B cell (primary cell): Measurements from ENCODE around the gene ITGA7.
A peak's percentile ranks its signal among the peaks of the same experiment; 100 is the strongest.

Source experiments
- EZH2 ChIP-seq: IDR thresholded peaks from 2 replicates; pipeline ENCODE4 v1.6.1; 2012; ENCODE audit warnings: borderline replicate concordance, low read depth, mild to moderate bottlenecking, moderate library complexity, low read length; ENCODE audit not compliant: insufficient read depth, poor library complexity, severe bottlenecking
- TF ChIP-seq, protein P1 (sequence below): fragments of 200-600 bp; IDR thresholded peaks from one replicate; pipeline ENCODE4 v1.8.0; 2022; ENCODE audit warnings: antibody characterized with exemption, mild to moderate bottlenecking

DNA sequence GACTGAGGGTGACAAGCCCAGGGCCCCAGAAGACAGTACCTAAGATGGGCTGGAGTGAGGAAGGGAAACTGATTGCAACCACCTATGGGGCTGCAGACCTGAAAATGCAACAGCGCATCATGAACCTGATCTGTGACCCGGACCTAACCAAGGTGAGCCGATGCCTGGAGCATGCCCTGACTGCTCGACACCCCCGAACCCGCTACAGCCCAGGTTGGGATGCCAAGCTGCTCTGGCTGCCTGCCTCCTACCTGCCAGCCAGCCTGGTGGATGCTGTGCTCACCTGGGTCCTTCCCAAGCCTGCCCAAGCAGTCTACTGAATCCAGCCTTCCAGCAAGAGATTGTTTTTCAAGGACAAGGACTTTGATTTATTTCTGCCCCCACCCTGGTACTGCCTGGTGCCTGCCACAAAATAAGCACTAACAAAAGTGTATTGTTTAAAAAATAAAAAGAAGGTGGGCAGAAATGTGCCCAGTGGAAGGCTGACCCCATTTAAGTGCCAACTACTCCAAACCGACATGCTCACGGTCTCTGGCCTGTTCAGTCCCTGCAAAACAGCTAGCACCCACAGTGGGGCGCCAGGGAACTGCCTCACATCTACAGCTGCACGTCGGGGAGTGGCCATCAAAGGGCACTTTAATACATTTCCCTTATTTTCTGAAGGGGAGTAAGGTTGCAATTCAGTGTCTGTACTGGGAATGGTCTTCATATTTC, 16.7 kb upstream of the ITGA7 start:
- TF ChIP-seq, protein P1, sequence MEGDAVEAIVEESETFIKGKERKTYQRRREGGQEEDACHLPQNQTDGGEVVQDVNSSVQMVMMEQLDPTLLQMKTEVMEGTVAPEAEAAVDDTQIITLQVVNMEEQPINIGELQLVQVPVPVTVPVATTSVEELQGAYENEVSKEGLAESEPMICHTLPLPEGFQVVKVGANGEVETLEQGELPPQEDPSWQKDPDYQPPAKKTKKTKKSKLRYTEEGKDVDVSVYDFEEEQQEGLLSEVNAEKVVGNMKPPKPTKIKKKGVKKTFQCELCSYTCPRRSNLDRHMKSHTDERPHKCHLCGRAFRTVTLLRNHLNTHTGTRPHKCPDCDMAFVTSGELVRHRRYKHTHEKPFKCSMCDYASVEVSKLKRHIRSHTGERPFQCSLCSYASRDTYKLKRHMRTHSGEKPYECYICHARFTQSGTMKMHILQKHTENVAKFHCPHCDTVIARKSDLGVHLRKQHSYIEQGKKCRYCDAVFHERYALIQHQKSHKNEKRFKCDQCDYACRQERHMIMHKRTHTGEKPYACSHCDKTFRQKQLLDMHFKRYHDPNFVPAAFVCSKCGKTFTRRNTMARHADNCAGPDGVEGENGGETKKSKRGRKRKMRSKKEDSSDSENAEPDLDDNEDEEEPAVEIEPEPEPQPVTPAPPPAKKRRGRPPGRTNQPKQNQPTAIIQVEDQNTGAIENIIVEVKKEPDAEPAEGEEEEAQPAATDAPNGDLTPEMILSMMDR: peak; percentile 66
- TF ChIP-seq EZH2: no peak
